B cell (primary cell): ENCODE measurements around the gene UNC5B. TPM values are rescaled to one million over a fixed set of nuclear protein-coding genes. Genes with fewer than 3 reads are reported as not detected.

Experiments used
- ATAC-seq: fragments of 200-7000 bp; cut with Tn5 transposase; one replicate; pipeline ENCODE4 v1.10.0; 2021; ENCODE audit warnings: low read depth, mild to moderate bottlenecking, moderate number of reproducible peaks, moderate library complexity
- CTCF ChIA-PET: fragments of 350-600 bp; sonication (Branson Sonifier 250); formaldehyde crosslinking; loops from one replicate; lab custom pipeline; 2021; ENCODE audit warnings: antibody characterized with exemption, inconsistent platforms; lab: Charles Lee
- POLR2A ChIA-PET: fragments of 350-600 bp; sonication (Branson Sonifier 250); formaldehyde crosslinking; loops from one replicate; lab custom pipeline; 2021; ENCODE audit warnings: antibody characterized with exemption; lab: Charles Lee
- DNase-seq: peaks from one replicate; pipeline ENCODE4 v3.0.0; 2013
- H2AFZ ChIP-seq: 2 replicates; pipeline ENCODE4 v1.6.1; 2012; ENCODE audit warnings: mild to moderate bottlenecking, low read depth, low read length; ENCODE audit not compliant: insufficient read depth, poor library complexity, severe bottlenecking
- H3K27ac ChIP-seq, 2 donors: 1 replicate in 1 of 2; 2 replicates in 1 of 2; pipeline ENCODE4 v1.5.1; 2012 to 2013; ENCODE audit warnings: low read length in 2 of 2, mild to moderate bottlenecking in 2 of 2, moderate library complexity in 1 of 2
- H3K27me3 ChIP-seq, 4 experiments: fragments of 200-600 bp in 1 of 4; sonication (generic) in 1 of 4; replicated peaks in 1 of 4; 1 replicate in 2 of 4; 2 replicates in 2 of 4; pipeline versions ENCODE4 v1.6.1 to v1.7.0; 2013 to 2016; ENCODE audit warnings: low read length in 3 of 4, mild to moderate bottlenecking in 2 of 4, mixed read lengths in 1 of 4, moderate library complexity in 1 of 4; ENCODE audit not compliant: insufficient read depth in 4 of 4, control insufficient read depth in 3 of 4; ENCODE audit errors: control extremely low read depth in 1 of 4
- H3K36me3 ChIP-seq, 2 experiments: replicated peaks in 1 of 2; 1 replicate in 1 of 2; 2 replicates in 1 of 2; pipeline versions ENCODE4 v1.6.1 to v1.7.1; 2013; ENCODE audit warnings: low read length in 1 of 2; ENCODE audit not compliant: insufficient read depth in 2 of 2, control insufficient read depth in 1 of 2; ENCODE audit errors: control extremely low read depth in 1 of 2, extremely low read depth in 1 of 2
- H3K4me1 ChIP-seq, 2 donors: fragments of 200-600 bp in 1 of 2; sonication (generic) in 1 of 2; 1 replicate in 1 of 2; 2 replicates in 1 of 2; pipeline versions ENCODE4 v1.5.1 to v1.6.1; 2013 to 2017; ENCODE audit warnings: low read length in 2 of 2; ENCODE audit not compliant: control insufficient read depth in 2 of 2, insufficient read depth in 2 of 2
- H3K4me2 ChIP-seq: replicated peaks from 2 replicates; pipeline ENCODE3; 2012; ENCODE audit warnings: mild to moderate bottlenecking, low read depth, low read length; ENCODE audit not compliant: poor library complexity, severe bottlenecking
- H3K4me3 ChIP-seq, 5 experiments: fragments of 200-600 bp in 1 of 5; sonication (generic) in 1 of 5; 1 replicate in 3 of 5; 2 replicates in 2 of 5; pipeline versions ENCODE4 v1.5.1 to v1.7.0; 2011 to 2016; ENCODE audit warnings: low read length in 4 of 5, mild to moderate bottlenecking in 4 of 5, low read depth in 2 of 5, control low read depth in 1 of 5, moderate library complexity in 1 of 5; ENCODE audit not compliant: insufficient read depth in 1 of 5; ENCODE audit errors: control extremely low read depth in 1 of 5, extremely low read depth in 1 of 5
- H3K79me2 ChIP-seq: fragments of 200-600 bp; sonication (generic); one replicate; pipeline ENCODE4 v1.6.0; 2016; ENCODE audit warnings: low read length; ENCODE audit not compliant: control insufficient read depth, insufficient read depth
- H3K9ac ChIP-seq: fragments of 200-600 bp; sonication (generic); 2 replicates; pipeline ENCODE4 v1.6.1; 2017; ENCODE audit warnings: mild to moderate bottlenecking, low read length, moderate library complexity
- H3K9me3 ChIP-seq, 3 donors: one replicate each; pipeline versions ENCODE4 v1.6.1 to v1.7.1; 2013; ENCODE audit warnings: low read length in 2 of 3; ENCODE audit not compliant: control insufficient read depth in 2 of 3, insufficient read depth in 1 of 3; ENCODE audit errors: control extremely low read depth in 1 of 3
- H4K20me1 ChIP-seq: 2 replicates; pipeline ENCODE4 v1.6.0; 2012; ENCODE audit warnings: mild to moderate bottlenecking, low read length; ENCODE audit not compliant: insufficient read depth, control insufficient read depth, poor library complexity, severe bottlenecking
- H3K27ac Mint-ChIP-seq: one replicate; pipeline ENCODE4 v1.8.0; 2021; ENCODE audit warnings: mixed read lengths
- H3K27me3 Mint-ChIP-seq: one replicate; pipeline ENCODE4 v1.8.0; 2021; ENCODE audit warnings: mixed read lengths
- H3K4me1 Mint-ChIP-seq: one replicate; pipeline ENCODE4 v1.8.0; 2021; ENCODE audit warnings: mixed read lengths
- H3K4me3 Mint-ChIP-seq: one replicate; pipeline ENCODE4 v1.8.0; 2021; ENCODE audit warnings: mixed read lengths
- H3K9me3 Mint-ChIP-seq: one replicate; pipeline ENCODE4 v1.8.0; 2022; ENCODE audit warnings: mixed read lengths; ENCODE audit not compliant: insufficient read depth
- EZH2 ChIP-seq: IDR thresholded peaks from 2 replicates; pipeline ENCODE4 v1.6.1; 2012; ENCODE audit warnings: borderline replicate concordance, low read depth, mild to moderate bottlenecking, moderate library complexity, low read length; ENCODE audit not compliant: insufficient read depth, poor library complexity, severe bottlenecking
- WGBS: methylation state at CpG from one replicate; pipeline ENCODE4 v1.1.5; 2013; ENCODE audit warnings: missing lambda C conversion rate; ENCODE audit not compliant: insufficient coverage; 5-methylcytosine and 5-hydroxymethylcytosine counted together
- intact Hi-C: fragments of 100-400 bp; cut with micrococcal nuclease; formaldehyde crosslinking; loops from one replicate; pipeline ENCODE4 v1.10.0; 2022
- polyA plus RNA-seq: library from polyadenylated mRNA; depleted of rRNA; stranded (reverse); fragments of >200 nt; gene quantifications from 2 replicates; pipeline ENCODE4 v1.2.3, GENCODE V29; 2012
- total RNA-seq, 2 donors: library from RNA; stranded (reverse); fragments of 120-200 nt in 1 of 2; gene quantifications; 1 replicate in 1 of 2; 2 replicates in 1 of 2; pipeline versions ENCODE4 v1.2.3 to v1.2.4, GENCODE V29; 2013 to 2022
- TF ChIP-seq, protein P1 (sequence below): fragments of 200-600 bp; IDR thresholded peaks from one replicate; pipeline ENCODE4 v1.8.0; 2022; ENCODE audit warnings: antibody characterized with exemption, mild to moderate bottlenecking

UNC5B gene
- total and polyA plus RNA-seq, 2 donors (not counting 1 experiment from before 2014, with no cell fraction given), result not detected

DNA sequence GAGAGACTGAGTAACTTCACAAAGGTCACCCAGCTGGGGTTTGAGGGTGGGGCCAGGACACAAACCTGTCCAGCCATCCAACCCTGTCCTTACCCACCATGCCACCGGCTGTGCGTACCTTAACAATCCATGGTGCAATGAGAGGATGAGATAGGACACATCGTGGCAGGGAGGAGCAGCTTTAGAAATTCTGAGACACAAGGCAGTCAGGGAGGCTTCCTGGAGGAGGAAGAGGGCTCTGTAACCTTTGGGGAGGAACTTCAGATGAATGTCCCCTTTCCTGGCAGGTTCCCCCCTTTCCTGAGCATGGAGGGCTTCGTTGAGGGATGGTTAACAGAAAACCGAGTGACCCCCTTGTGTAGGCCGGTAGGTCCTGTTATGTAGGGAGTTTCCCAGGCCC, 71.0 kb downstream of the UNC5B start:
- no peak for DNase-seq
- no peaks in the 10 kb centered on the region for H3K27me3 Mint-ChIP-seq
- Histone ChIP-seq H3K4me1 (no peaks in the 10 kb centered on the region), H3K9ac (no peak overlapping the region), H3K9me3 (peaks cover 0 to 7% (median 0%) of the 10 kb centered on the region in 3 donors), H3K27ac (no peak overlapping the region), H4K20me1 (no peaks in the 10 kb centered on the region), H3K79me2 (no peaks in the 10 kb centered on the region), H3K4me3 (no peak overlapping the region), H3K27me3 (no peaks in the 10 kb centered on the region), H3K4me2 (no peak overlapping the region), H3K36me3 (no peaks in the 10 kb centered on the region), H2AFZ (no peak overlapping the region)
- ChIA-PET POLR2A (no interaction called here), CTCF (interaction anchor here (1.3 to 3.3 kb wide), 4 partner anchors 8 to 381 kb away, joined by 3 to 17 read pairs (median 6); no protein-coding TSS in a partner anchor)
- no peaks in the 10 kb centered on the region for H3K9me3 Mint-ChIP-seq
- 82% methylated on average over 3 of the region's 6 CpGs for WGBS
- no peak for ATAC-seq
- TF ChIP-seq, protein P1, sequence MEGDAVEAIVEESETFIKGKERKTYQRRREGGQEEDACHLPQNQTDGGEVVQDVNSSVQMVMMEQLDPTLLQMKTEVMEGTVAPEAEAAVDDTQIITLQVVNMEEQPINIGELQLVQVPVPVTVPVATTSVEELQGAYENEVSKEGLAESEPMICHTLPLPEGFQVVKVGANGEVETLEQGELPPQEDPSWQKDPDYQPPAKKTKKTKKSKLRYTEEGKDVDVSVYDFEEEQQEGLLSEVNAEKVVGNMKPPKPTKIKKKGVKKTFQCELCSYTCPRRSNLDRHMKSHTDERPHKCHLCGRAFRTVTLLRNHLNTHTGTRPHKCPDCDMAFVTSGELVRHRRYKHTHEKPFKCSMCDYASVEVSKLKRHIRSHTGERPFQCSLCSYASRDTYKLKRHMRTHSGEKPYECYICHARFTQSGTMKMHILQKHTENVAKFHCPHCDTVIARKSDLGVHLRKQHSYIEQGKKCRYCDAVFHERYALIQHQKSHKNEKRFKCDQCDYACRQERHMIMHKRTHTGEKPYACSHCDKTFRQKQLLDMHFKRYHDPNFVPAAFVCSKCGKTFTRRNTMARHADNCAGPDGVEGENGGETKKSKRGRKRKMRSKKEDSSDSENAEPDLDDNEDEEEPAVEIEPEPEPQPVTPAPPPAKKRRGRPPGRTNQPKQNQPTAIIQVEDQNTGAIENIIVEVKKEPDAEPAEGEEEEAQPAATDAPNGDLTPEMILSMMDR, result no peak
- no peak overlapping the region for H3K27ac Mint-ChIP-seq
- intact Hi-C loops, result no loop called here
- H3K4me1 Mint-ChIP-seq, result no peaks in the 10 kb centered on the region
- H3K4me3 Mint-ChIP-seq, result no peak overlapping the region

DNA sequence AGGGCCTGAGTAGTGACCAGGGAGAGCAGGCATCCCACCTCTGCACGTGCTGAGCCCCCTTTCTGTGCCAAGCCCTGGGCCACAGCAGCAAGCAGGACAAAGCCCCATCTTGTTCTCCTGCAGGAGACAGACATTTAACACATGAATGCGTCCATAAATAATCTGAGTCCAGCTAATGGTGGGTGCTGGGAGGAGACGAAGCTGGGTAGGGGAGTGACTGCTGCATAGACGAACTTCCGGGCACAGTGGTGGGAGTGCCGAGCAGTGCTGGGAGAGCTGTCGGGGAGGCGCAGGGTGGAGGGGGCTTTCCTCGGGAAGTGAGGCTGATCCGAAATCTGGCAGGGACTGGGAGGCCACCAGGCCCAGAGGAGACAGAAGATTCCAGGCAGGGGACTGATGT, 71.5 kb downstream of the UNC5B start:
- 95% methylated on average over 10 of the region's 10 CpGs for WGBS
- H3K9me3 Mint-ChIP-seq, result no peaks in the 10 kb centered on the region
- POLR2A ChIA-PET, result no interaction called here
- TF ChIP-seq, protein P1, result no peak
- no peak for TF ChIP-seq EZH2
- Histone ChIP-seq H3K4me2 (no peak overlapping the region), H3K36me3 (no peaks in the 10 kb centered on the region), H3K4me1 (no peaks in the 10 kb centered on the region), H3K27ac (no peak overlapping the region), H3K9me3 (peaks cover 0 to 7% (median 0%) of the 10 kb centered on the region in 3 donors), H3K4me3 (no peak overlapping the region), H4K20me1 (no peaks in the 10 kb centered on the region), H3K27me3 (no peaks in the 10 kb centered on the region), H2AFZ (no peak overlapping the region), H3K9ac (no peak overlapping the region), H3K79me2 (no peaks in the 10 kb centered on the region)
- CTCF ChIA-PET, result interaction anchor here (1.2 to 3.3 kb wide), 7 partner anchors 8 to 381 kb away, joined by 3 to 17 read pairs (median 4); no protein-coding TSS in a partner anchor
- no peaks in the 10 kb centered on the region for H3K27me3 Mint-ChIP-seq
- H3K27ac Mint-ChIP-seq, result no peak overlapping the region
- DNase-seq, result no peak
- no peaks in the 10 kb centered on the region for H3K4me1 Mint-ChIP-seq
- no peak overlapping the region for H3K4me3 Mint-ChIP-seq
- intact Hi-C loops, result loop anchor here (2.0 kb wide), 1 partner anchor 359 kb away; no protein-coding TSS in a partner anchor
- no peak for ATAC-seq
